VCaP (cell line): ENCODE measurements around the gene CFAP43.
A peak's percentile ranks its signal among the peaks of the same experiment; 100 is the strongest.

Experiments
- H3K27ac ChIP-seq: fragments of 450-650 bp; 2 replicates; pipeline ENCODE4 v1.5.1; 2017
- CTCF ChIP-seq: fragments of 450-650 bp; conservative IDR thresholded peaks from 2 replicates; pipeline ENCODE4 v1.5.1; 2017; ENCODE audit warnings: mild to moderate bottlenecking, moderate library complexity

CFAP43 gene

DNA sequence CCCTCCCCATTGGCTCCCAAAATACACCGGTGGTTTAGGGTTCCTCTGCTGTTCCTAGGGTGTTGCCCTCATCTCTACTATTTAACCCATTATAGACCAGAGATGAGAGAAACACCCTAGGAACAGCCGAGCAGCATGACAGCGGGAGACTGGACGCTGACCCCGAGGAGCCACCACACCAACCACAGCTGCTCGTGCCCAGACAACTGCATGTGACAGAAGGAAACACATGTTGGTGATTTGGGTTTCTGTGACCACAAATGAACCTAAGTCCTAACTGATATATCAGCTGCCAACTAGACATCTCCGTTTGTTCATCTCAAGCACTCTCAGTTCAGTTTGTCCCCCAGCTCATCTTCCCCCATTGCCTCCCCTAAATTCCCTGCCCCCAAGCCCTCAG lies 13.4 kb downstream of the CFAP43 start:
- no peak overlapping the region for H3K27ac ChIP-seq
- no peak for TF ChIP-seq CTCF

GRCh38 chr10:104216631-104217030 lies 15.5 kb downstream of the CFAP43 start:
- TF ChIP-seq CTCF: no peak
- H3K27ac ChIP-seq: no peak overlapping the region

DNA sequence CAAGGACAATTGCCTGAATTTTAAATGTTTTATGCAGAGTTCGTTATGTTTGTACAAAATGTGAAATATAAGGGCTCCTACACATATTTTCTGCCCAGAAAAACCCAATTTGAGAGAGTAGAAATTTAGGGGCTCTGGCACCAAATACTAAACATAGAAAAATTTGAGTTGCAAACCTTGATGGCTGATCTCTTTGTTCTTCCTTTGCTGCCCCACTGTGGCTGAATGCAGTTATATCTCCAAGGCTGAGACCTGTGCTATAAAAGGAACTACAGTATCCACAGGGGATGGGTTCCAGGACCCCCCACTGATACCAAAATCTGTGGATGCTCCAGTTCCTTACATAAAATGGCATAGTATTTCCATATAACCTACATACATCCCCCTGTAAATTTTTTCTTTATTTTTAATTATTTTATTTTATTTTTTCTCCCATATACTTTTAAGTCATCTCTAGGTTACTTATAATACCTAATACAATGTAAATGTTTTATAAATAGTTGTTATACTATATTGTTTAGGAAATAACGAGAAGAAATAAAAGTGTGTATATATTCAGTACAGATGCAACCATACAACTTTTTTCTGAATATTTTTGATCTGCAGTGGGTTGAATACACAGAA lies 22.5 kb downstream of the CFAP43 start:
- peak; percentile 80 for TF ChIP-seq CTCF
- no peak overlapping the region for H3K27ac ChIP-seq

DNA sequence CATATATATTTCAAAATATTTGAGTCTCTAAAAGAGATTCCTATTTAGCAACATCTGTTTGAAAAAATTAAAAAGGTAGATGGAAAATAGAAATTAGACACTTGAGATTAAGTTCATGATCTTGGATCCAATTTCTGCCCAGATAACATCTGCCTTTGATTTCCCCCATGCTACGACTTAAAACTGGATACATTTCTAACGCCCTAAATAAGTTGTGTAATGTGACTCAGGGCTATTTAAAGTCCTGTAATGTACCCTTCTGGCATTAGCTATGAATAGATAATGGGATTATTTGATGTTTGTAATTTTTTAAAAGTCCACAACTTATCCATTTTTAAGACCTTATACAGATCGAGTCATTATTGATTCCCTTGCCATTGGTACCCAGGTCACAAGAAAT lies 23.4 kb downstream of the CFAP43 start:
- no peak overlapping the region for H3K27ac ChIP-seq

DNA sequence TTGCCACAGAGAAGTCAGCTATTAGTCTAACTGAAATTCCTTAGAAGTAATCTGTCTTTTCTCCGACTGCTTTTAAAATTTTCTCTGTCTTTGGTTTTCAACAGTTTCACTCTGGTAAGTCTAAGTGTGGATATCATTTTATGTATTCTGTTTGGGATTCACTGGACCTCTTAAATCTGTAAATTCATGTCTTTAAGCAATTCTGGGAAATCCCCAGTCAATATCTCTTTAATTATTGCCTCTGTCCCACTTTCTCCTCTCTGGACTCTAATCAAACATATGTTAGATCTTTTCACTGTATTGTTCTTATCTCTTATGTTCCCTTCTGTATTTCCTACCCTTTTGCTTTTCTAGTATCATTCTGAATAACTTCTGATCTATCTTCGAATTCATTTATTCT lies 29.9 kb downstream of the CFAP43 start:
- TF ChIP-seq CTCF: no peak
- H3K27ac ChIP-seq: no peak overlapping the region

More for the DNA sequence above, 23.4 kb downstream of the CFAP43 start:
- no peak for TF ChIP-seq CTCF

GRCh38 chr10:104201636-104202035 lies 30.5 kb downstream of the CFAP43 start:
- no peak overlapping the region for H3K27ac ChIP-seq
- TF ChIP-seq CTCF: no peak

DNA sequence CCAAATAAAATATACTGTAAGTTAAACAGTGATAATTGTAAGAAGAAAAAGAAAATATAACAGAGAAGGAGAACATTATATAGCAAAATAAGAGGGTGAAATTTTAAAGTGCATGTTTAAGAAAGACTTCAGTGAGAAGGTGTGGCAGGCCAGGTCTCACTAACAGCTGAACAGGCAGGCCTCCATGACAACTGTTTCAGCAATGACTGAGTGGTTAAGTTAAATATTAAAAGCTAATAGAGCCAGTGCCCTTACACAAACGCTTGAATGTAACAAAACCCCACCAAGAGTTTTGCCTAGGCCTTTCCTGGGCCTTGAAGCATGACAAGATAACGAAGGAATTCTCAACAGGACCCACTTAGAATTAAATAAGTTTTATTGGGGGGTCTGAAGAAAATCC lies 32.6 kb downstream of the CFAP43 start:
- TF ChIP-seq CTCF: no peak
- H3K27ac ChIP-seq: no peak overlapping the region
